T-helper 1 cell treated with Interleukin-12 subunit alpha and Interleukin-12 subunit beta and Interleukin-4 antibody, amounts not matched to agents 30 μg/mL and 1 μg/mL, for 36 hours (primary cell): Measurements from ENCODE around the gene ASB5.

ENCODE experiments used
- H3K27ac Mint-ChIP-seq: one replicate; pipeline ENCODE4 v1.8.0; 2021; ENCODE audit warnings: mild to moderate bottlenecking, mixed read lengths
- H3K27me3 Mint-ChIP-seq: one replicate; pipeline ENCODE4 v1.8.0; 2021; ENCODE audit warnings: low read depth, mixed read lengths
- H3K36me3 Mint-ChIP-seq: one replicate; pipeline ENCODE4 v1.8.0; 2021; ENCODE audit warnings: low read depth, mixed read lengths
- H3K4me1 Mint-ChIP-seq: one replicate; pipeline ENCODE4 v1.8.0; 2021; ENCODE audit warnings: low read depth, mixed read lengths
- H3K4me3 Mint-ChIP-seq: one replicate; pipeline ENCODE4 v1.8.0; 2021; ENCODE audit warnings: mild to moderate bottlenecking, moderate library complexity, mixed read lengths
- H3K9me3 Mint-ChIP-seq: one replicate; pipeline ENCODE4 v1.8.0; 2021; ENCODE audit warnings: mixed read lengths

Gene ASB5

DNA sequence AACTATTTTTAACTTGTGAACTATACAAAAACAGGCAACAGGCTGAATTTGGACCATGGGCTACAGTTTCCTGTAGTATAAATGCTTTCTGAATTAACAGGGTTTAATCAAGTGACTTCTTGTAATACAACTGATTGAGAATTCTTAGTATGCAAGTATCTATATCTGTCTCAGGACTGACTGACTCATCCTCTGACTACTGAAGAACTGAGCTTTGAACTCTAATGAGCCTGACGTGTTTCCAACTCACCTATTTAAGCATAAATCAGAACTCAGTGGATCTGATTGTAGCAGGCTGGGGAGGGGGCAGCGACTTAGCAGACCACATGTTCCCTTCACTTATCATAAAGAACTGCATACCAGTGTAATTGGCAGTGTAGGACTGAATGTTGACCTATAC, 81.4 kb downstream of the ASB5 start:
- no peak overlapping the region for H3K27ac Mint-ChIP-seq
- H3K27me3 Mint-ChIP-seq, result peaks cover 25% of the 10 kb centered on the region
- H3K4me1 Mint-ChIP-seq, result no peaks in the 10 kb centered on the region
- no peaks in the 10 kb centered on the region for H3K36me3 Mint-ChIP-seq
- no peaks in the 10 kb centered on the region for H3K9me3 Mint-ChIP-seq
- no peak overlapping the region for H3K4me3 Mint-ChIP-seq

DNA sequence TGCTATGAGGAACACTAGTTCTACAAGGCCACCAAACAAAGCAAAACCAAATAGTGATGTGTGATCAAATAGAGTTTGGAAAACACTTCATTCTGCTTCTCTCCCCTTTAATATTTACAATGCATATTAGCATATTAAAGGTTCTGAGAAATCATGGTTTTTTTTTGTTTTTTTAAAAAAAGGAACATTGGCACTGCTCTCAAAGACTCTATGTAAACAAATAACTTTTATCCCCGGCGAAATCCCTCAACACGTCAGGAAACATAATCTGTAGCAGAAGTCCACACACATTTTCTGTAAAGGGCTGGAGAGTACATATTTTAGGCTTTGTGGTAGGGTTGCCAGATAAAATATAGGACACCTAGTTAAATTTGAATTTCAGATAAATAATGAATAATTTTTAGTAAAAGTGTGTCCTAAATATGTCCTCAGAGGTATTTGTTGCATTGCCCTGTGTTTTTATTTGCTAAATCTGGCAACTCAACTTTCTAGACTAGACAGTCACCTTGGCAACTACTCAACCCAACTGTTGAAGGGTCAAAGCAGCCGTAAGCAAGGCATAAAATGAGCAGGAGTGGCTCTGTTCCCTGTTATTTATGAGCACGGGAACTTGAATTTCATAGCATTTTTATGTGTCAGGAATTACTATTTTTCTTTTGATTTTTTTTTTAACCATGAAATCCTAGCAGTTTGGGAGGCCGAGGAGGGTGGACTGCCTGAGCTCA, 82.2 kb downstream of the ASB5 start:
- Mint-ChIP-seq H3K27me3 (peaks cover 18% of the 10 kb centered on the region), H3K4me1 (no peaks in the 10 kb centered on the region), H3K4me3 (no peak overlapping the region), H3K27ac (no peak overlapping the region), H3K36me3 (no peaks in the 10 kb centered on the region), H3K9me3 (no peaks in the 10 kb centered on the region)

DNA sequence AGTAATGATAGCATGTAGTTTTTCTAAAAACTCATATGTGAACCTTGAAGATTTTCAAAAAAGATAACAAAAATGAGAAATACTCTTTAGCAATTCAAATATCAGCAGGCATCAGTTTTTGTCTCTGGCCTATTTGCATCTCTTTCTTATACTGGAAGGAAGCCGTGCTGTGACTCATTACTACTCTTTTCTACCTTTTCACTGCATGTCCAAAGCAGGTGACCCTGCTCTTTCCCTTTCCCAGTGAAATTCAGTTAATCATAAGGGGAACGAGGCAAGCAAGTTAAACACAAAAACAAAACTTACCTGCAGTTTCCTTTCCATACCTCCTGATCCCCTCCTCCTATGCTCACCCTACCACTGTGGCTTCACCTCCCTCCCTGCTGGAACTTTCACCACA, 83.0 kb downstream of the ASB5 start:
- Mint-ChIP-seq H3K27me3 (peaks cover 14% of the 10 kb centered on the region), H3K9me3 (no peaks in the 10 kb centered on the region), H3K27ac (no peak overlapping the region), H3K4me1 (no peaks in the 10 kb centered on the region), H3K36me3 (no peaks in the 10 kb centered on the region), H3K4me3 (no peak overlapping the region)

DNA sequence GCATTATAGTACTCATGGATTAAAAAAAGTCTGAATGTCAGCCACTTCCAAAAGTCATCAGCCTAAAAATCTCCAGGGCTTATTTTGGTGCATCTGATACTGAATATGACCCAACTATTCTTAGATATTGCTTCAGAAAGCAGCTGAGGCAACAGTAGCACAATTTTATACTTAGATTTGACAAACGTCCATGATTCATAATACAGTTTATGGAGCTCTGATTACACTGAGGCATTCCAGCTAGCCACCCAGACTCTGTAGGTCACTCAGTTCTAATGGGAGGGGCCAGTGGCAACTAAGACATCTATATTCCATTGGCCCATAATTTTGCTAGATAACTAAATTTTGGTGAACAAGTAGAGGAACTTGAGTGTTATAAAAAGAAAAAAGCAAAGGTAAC, 84.0 kb downstream of the ASB5 start:
- Mint-ChIP-seq H3K4me1 (no peaks in the 10 kb centered on the region), H3K27me3 (peaks cover 14% of the 10 kb centered on the region), H3K9me3 (no peaks in the 10 kb centered on the region), H3K4me3 (no peak overlapping the region), H3K27ac (no peak overlapping the region), H3K36me3 (no peaks in the 10 kb centered on the region)
